ENCODE measurements around the gene BMPR2.
"Not testable (repeated sequence)": the region's sequence is repeated elsewhere in the genome, so short reads cannot be mapped to it uniquely, and the experiment has no call there.

GRCh38 chr2:202374383-202374782 lies 1.7 kb upstream of the BMPR2 start:
- TF ChIP-seq CTCF (IDR thresholded peaks at IDR 0.05; ENCODE audit: low read depth, low read length, missing input control); REST (IDR thresholded peaks at IDR 0.05); RAD21 (IDR thresholded peaks at IDR 0.05); FOXA1 (IDR thresholded peaks at IDR 0.05); JUND (IDR thresholded peaks at IDR 0.05); ATF3 (IDR thresholded peaks at IDR 0.05); TAF1 (conservative IDR thresholded peaks at IDR 0.05); MAX (IDR thresholded peaks at IDR 0.05); YY1 (IDR thresholded peaks at IDR 0.05); ZBTB33 (IDR thresholded peaks at IDR 0.05): not testable (repeated sequence)

Measured in liver (tissue), 3 donors.